Stimulated activated CD4-positive, alpha-beta T cell treated with anti-CD3 and anti-CD28 coated beads, Interleukin-1b, Interleukin-23, amount 100 ng/mL, for 24 hours (primary cell): ENCODE measurements around the gene ADNP2.

Experiments
- DNase-seq, 4 experiments: peaks; one replicate each; pipeline ENCODE4 v3.0.0-alpha.2; 2020; ENCODE audit warnings: low read depth in 4 of 4, low spot score in 1 of 4

ADNP2 gene

DNA sequence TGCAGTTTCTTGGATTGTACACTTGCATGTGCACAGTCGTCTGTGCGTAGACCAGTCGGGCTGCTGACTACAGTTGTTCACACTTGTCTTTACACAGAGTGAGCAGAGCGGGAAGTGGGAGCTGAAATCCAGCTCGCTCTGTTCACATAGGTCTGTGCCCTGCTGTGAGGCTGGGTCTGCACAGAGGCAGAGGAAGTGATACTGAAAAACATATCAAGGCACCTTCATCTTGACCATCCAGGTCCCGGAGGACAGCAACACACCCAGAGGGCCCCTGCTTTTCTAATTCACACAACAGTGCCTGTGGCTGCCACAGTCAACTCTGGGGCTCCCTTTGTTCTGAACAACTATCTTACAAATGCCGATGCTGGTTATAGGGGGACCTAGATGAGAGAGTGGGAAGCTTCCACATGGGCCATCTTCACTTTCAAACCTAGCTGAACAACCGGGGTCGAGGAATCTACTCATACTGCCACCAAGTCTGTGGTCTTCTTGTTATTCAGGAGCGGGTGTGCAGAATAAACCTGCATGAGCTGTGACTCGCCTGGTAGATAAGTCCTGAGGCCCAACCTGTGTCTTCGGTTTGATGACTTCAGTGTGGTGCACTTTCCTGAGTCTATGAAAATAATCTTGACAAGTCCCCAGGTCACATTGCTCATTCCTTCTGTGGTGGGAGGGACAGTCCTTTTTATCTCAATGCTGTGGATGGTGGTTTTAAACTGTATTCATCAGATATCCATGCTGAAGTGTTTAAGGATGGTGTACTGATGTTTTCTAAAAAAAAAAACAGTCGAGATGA, 3.5 kb upstream of the ADNP2 start:
- DNase-seq: peak in 1 of 4 experiments; percentile 1

- DNase-seq: no peak
These were observed 2.5 kb upstream of the ADNP2 start for GRCh38 chr18:80106482-80107051.

DNA sequence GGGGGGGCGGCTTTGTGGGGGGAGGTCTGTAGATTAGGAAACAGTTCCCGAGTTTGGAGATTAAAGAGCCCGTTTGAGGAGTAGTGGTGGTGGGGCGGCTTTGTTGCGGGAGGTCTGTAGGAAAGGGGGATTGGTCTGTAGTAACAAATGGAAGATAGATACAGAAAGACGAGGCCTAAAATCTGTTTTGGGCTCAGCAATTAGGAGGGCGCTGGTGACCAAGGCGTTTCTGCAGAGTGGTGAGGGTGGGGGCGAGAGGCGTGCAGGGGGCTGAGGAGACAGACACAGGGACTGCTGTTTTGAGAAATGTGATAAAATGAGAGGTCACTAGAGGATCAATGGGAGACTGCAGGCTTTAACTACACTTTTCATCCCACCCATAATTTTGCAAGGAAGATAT, 1.6 kb upstream of the ADNP2 start:
- no peak for DNase-seq

DNA sequence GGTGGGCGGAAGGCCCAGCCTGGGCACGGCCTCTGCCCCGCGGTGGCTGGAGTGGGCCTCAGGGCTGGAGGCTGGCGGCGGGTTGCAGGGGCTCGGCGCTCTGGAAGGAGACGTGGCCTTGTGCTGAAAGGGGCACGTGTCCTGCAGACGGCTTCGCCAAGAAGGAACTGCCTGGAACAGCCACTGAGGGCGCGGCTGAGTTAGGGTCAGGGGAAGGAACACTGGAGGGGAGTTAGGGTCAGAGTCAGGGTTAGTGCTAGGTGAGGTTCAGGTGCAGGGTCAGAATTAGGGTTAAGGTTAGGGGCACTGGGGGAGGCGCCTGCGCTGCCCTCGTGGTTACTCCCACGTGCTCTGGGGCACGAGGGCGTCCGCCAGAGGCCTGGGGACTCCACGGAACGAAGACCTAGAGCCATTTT, 933 bp upstream of the ADNP2 start:
- no peak for DNase-seq

- DNase-seq: peak in 1 of 4 experiments; percentile 7
These were observed 615 bp downstream of the ADNP2 start for GRCh38 chr18:80109676-80110078.

- DNase-seq: no peak
These were observed 3.7 kb downstream of the ADNP2 start for GRCh38 chr18:80112624-80113248.

DNA sequence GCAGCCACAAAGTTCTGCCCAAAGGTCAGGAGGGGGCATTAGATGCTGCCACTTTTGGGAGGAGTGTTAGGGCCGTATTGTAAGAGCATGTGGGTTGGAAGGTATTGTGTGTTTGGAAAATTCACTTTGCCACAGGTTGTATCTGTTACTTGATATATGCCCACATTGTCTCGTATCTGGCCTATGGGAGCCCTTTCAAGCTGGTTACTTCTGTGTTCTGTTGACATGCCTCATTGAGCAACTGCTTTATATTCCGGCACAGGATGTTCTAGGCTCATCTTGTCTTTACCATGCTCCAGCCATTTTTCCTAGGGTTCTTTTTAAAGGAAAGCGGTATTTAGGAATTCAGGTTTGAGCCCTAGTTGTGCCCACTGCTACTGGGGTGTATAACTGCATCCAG, 6.0 kb downstream of the ADNP2 start:
- DNase-seq: no peak

DNA sequence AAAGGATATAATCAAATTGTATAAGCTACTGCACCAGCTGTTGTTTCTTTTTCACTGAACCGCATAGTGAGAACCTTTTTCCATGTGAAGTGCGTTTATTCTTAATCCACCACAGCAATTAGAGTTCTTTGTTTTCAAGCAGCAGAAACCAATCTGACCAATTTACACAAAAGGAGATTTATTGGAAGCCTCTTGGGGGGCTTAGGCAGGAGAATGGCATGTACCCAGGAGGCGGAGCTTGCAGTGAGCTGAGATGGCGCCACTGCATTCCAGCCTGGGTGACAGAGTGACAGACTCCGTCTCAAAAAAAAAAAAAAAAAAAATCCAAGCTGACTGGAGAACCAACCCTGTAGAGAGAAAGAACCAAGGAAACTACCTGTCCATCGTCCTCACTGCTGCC, 10.0 kb downstream of the ADNP2 start:
- DNase-seq: no peak

- no peak for DNase-seq
These were observed 11.9 kb downstream of the ADNP2 start for GRCh38 chr18:80120932-80121331.

- no peak for DNase-seq
These were observed 15.1 kb downstream of the ADNP2 start for GRCh38 chr18:80124131-80124530.

DNA sequence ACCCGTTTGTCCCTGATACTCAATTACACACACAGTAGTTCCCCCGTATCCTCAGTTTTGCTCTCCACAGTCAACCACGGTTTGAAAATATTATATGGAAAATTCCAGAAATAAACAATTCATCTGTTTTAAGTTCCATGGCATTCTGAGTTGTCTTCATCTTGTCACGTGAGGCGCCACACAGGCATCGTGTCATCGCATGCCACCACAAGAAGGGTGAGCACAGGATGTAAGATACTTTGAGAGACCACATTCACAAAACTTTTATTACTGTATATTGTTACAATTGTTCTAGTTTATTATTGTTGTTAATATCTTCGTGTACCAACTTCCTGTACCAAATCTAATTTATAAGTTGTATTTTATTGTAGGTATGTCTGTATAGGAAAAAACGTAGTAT, 17.7 kb downstream of the ADNP2 start:
- no peak for DNase-seq

- no peak for DNase-seq
These were observed 18.6 kb downstream of the ADNP2 start for GRCh38 chr18:80127635-80128034.

- no peak for DNase-seq
These were observed 20.8 kb downstream of the ADNP2 start for GRCh38 chr18:80129672-80130367.

- DNase-seq: no peak
These were observed 21.5 kb downstream of the ADNP2 start for GRCh38 chr18:80130555-80130954.

GRCh38 chr18:80132180-80132812, 23.2 kb downstream of the ADNP2 start:
- no peak for DNase-seq

GRCh38 chr18:80133124-80133523, 24.1 kb downstream of the ADNP2 start:
- no peak for DNase-seq

- no peak for DNase-seq
These were observed 26.1 kb downstream of the ADNP2 start for GRCh38 chr18:80135136-80135535.

DNA sequence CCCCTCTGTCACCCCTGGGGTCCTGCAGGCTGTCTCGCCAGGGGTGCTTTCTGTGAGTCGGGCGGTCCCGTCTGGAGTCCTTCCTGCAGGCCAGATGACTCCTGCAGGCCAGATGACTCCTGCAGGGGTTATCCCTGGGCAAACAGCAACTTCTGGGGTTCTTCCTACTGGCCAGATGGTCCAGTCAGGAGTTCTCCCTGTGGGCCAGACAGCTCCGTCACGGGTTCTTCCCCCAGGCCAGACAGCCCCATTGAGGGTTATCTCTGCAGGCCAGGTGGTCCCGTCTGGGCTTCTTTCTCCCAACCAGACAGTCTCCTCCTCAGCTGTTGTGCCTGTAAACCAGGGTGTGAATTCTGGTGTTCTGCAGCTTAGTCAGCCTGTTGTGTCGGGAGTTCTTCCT, 27.6 kb downstream of the ADNP2 start:
- DNase-seq: no peak

- no peak for DNase-seq
These were observed 28.1 kb downstream of the ADNP2 start for GRCh38 chr18:80137137-80137536.

GRCh38 chr18:80137976-80138375, 28.9 kb downstream of the ADNP2 start:
- no peak for DNase-seq

GRCh38 chr18:80140455-80140985, 31.5 kb downstream of the ADNP2 start:
- no peak for DNase-seq
